ENCODE data around the gene KRTAP10-4.

Gene KRTAP10-4

GRCh38 chr21:44564099-44564498 lies 9.4 kb upstream of the KRTAP10-4 start:
- H2AFZ ChIP-seq (ENCODE audit: low read length, unreplicated experiment): no peak overlapping the region
- H3K36me3 ChIP-seq (ENCODE audit: insufficient read depth, low read length): no peaks in the 10 kb centered on the region
- H3K79me2 ChIP-seq (ENCODE audit: control insufficient read depth, insufficient read depth, low read length, unreplicated experiment): no peaks in the 10 kb centered on the region
- H3K4me3 ChIP-seq (ENCODE audit: low read depth, low read length): no peak overlapping the region
- peaks cover 16% of the 10 kb centered on the region; the same call in 1 of the 2 replicates for H3K27me3 ChIP-seq (ENCODE audit: insufficient read depth, low read length)
- H3K4me1 ChIP-seq (ENCODE audit: control insufficient read depth, insufficient read depth, low read length, unreplicated experiment): no peaks in the 10 kb centered on the region
- no peak overlapping the region for H3K27ac ChIP-seq (ENCODE audit: low read depth, low read length)

- H3K27me3 ChIP-seq (ENCODE audit: insufficient read depth, low read length): 0 out of 2 replicates have a peak, but pooled peaks cover 10% of the 10 kb centered on the region
- H3K27ac ChIP-seq (ENCODE audit: low read depth, low read length): no peak overlapping the region
- no peaks in the 10 kb centered on the region for H3K4me1 ChIP-seq (ENCODE audit: control insufficient read depth, insufficient read depth, low read length, unreplicated experiment)
- no peaks in the 10 kb centered on the region for H3K79me2 ChIP-seq (ENCODE audit: control insufficient read depth, insufficient read depth, low read length, unreplicated experiment)
- no peak overlapping the region for H3K4me3 ChIP-seq (ENCODE audit: low read depth, low read length)
- no peaks in the 10 kb centered on the region for H3K36me3 ChIP-seq (ENCODE audit: insufficient read depth, low read length)
- no peak overlapping the region for H2AFZ ChIP-seq (ENCODE audit: low read length, unreplicated experiment)
Observed at GRCh38 chr21:44564886-44565598, 8.5 kb upstream of the KRTAP10-4 start.

GRCh38 chr21:44566403-44566802 lies 7.1 kb upstream of the KRTAP10-4 start:
- Histone ChIP-seq H3K27ac (ENCODE audit: low read depth, low read length) (no peak overlapping the region), H3K79me2 (ENCODE audit: control insufficient read depth, insufficient read depth, low read length, unreplicated experiment) (no peaks in the 10 kb centered on the region), H3K4me3 (ENCODE audit: low read depth, low read length) (no peak overlapping the region), H2AFZ (ENCODE audit: low read length, unreplicated experiment) (no peak overlapping the region), H3K4me1 (ENCODE audit: control insufficient read depth, insufficient read depth, low read length, unreplicated experiment) (no peaks in the 10 kb centered on the region), H3K27me3 (ENCODE audit: insufficient read depth, low read length) (peaks cover 10% of the 10 kb centered on the region; the same call in 1 of the 2 replicates), H3K36me3 (ENCODE audit: insufficient read depth, low read length) (no peaks in the 10 kb centered on the region)

- H3K79me2 ChIP-seq (ENCODE audit: control insufficient read depth, insufficient read depth, low read length, unreplicated experiment): no peaks in the 10 kb centered on the region
- H3K27ac ChIP-seq (ENCODE audit: low read depth, low read length): no peak overlapping the region
- no peak overlapping the region for H2AFZ ChIP-seq (ENCODE audit: low read length, unreplicated experiment)
- H3K4me3 ChIP-seq (ENCODE audit: low read depth, low read length): no peak overlapping the region
- no peaks in the 10 kb centered on the region for H3K36me3 ChIP-seq (ENCODE audit: insufficient read depth, low read length)
- no peaks in the 10 kb centered on the region for H3K4me1 ChIP-seq (ENCODE audit: control insufficient read depth, insufficient read depth, low read length, unreplicated experiment)
- peaks cover 10% of the 10 kb centered on the region; the same call in 1 of the 2 replicates for H3K27me3 ChIP-seq (ENCODE audit: insufficient read depth, low read length)
Observed at GRCh38 chr21:44567481-44568171, 5.9 kb upstream of the KRTAP10-4 start.

- Histone ChIP-seq H3K79me2 (ENCODE audit: control insufficient read depth, insufficient read depth, low read length, unreplicated experiment) (no peaks in the 10 kb centered on the region), H3K36me3 (ENCODE audit: insufficient read depth, low read length) (no peaks in the 10 kb centered on the region), H3K4me1 (ENCODE audit: control insufficient read depth, insufficient read depth, low read length, unreplicated experiment) (no peaks in the 10 kb centered on the region), H3K27ac (ENCODE audit: low read depth, low read length) (no peak overlapping the region), H2AFZ (ENCODE audit: low read length, unreplicated experiment) (no peak overlapping the region), H3K4me3 (ENCODE audit: low read depth, low read length) (no peak overlapping the region), H3K27me3 (ENCODE audit: insufficient read depth, low read length) (peaks cover 10% of the 10 kb centered on the region; the same call in 1 of the 2 replicates)
Observed at GRCh38 chr21:44568261-44568660, 5.3 kb upstream of the KRTAP10-4 start.

GRCh38 chr21:44568667-44569556 lies 4.6 kb upstream of the KRTAP10-4 start:
- H3K27ac ChIP-seq (ENCODE audit: low read depth, low read length): no peak overlapping the region
- H3K79me2 ChIP-seq (ENCODE audit: control insufficient read depth, insufficient read depth, low read length, unreplicated experiment): no peaks in the 10 kb centered on the region
- no peak overlapping the region for H2AFZ ChIP-seq (ENCODE audit: low read length, unreplicated experiment)
- H3K4me3 ChIP-seq (ENCODE audit: low read depth, low read length): no peak overlapping the region
- peaks cover 4% of the 10 kb centered on the region; the same call in 1 of the 2 replicates for H3K27me3 ChIP-seq (ENCODE audit: insufficient read depth, low read length)
- H3K36me3 ChIP-seq (ENCODE audit: insufficient read depth, low read length): no peaks in the 10 kb centered on the region
- H3K4me1 ChIP-seq (ENCODE audit: control insufficient read depth, insufficient read depth, low read length, unreplicated experiment): no peaks in the 10 kb centered on the region

- Histone ChIP-seq H2AFZ (ENCODE audit: low read length, unreplicated experiment) (no peak overlapping the region), H3K27me3 (ENCODE audit: insufficient read depth, low read length) (peaks cover 3% of the 10 kb centered on the region; the same call in 1 of the 2 replicates), H3K4me3 (ENCODE audit: low read depth, low read length) (no peak overlapping the region), H3K27ac (ENCODE audit: low read depth, low read length) (no peak overlapping the region), H3K4me1 (ENCODE audit: control insufficient read depth, insufficient read depth, low read length, unreplicated experiment) (no peaks in the 10 kb centered on the region), H3K36me3 (ENCODE audit: insufficient read depth, low read length) (no peaks in the 10 kb centered on the region), H3K79me2 (ENCODE audit: control insufficient read depth, insufficient read depth, low read length, unreplicated experiment) (no peaks in the 10 kb centered on the region)
Observed at GRCh38 chr21:44569861-44570517, 3.5 kb upstream of the KRTAP10-4 start.

GRCh38 chr21:44571296-44571695 lies 2.2 kb upstream of the KRTAP10-4 start:
- Histone ChIP-seq H3K27me3 (ENCODE audit: insufficient read depth, low read length) (peaks cover 4% of the 10 kb centered on the region; the same call in 1 of the 2 replicates), H3K79me2 (ENCODE audit: control insufficient read depth, insufficient read depth, low read length, unreplicated experiment) (no peaks in the 10 kb centered on the region), H3K4me3 (ENCODE audit: low read depth, low read length) (no peak overlapping the region), H3K4me1 (ENCODE audit: control insufficient read depth, insufficient read depth, low read length, unreplicated experiment) (no peaks in the 10 kb centered on the region), H3K27ac (ENCODE audit: low read depth, low read length) (no peak overlapping the region), H3K36me3 (ENCODE audit: insufficient read depth, low read length) (no peaks in the 10 kb centered on the region), H2AFZ (ENCODE audit: low read length, unreplicated experiment) (no peak overlapping the region)

- Histone ChIP-seq H3K4me1 (ENCODE audit: control insufficient read depth, insufficient read depth, low read length, unreplicated experiment) (no peaks in the 10 kb centered on the region), H3K27ac (ENCODE audit: low read depth, low read length) (no peak overlapping the region), H3K27me3 (ENCODE audit: insufficient read depth, low read length) (peaks cover 3% of the 10 kb centered on the region; the same call in 1 of the 2 replicates), H3K79me2 (ENCODE audit: control insufficient read depth, insufficient read depth, low read length, unreplicated experiment) (no peaks in the 10 kb centered on the region), H3K36me3 (ENCODE audit: insufficient read depth, low read length) (no peaks in the 10 kb centered on the region), H3K4me3 (ENCODE audit: low read depth, low read length) (no peak overlapping the region), H2AFZ (ENCODE audit: low read length, unreplicated experiment) (no peak overlapping the region)
Observed at GRCh38 chr21:44571844-44572782, 1.4 kb upstream of the KRTAP10-4 start.
